ENCODE measurements around the gene TAF11L10. TPM values are rescaled to one million over a fixed set of nuclear protein-coding genes. Genes with fewer than 3 reads are reported as not detected.
"Not testable (repeated sequence)": the region's sequence is repeated elsewhere in the genome, so short reads cannot be mapped to it uniquely, and the experiment has no call there.

Gene TAF11L10
- total and polyA plus RNA-seq, 3 experiments from 2014 or later: not detected

- CTCF ChIA-PET; H3K36me3 ChIP-seq (ENCODE audit: insufficient read depth, low read length); H3K27ac Mint-ChIP-seq; H3K4me3 Mint-ChIP-seq; H3K27ac ChIP-seq (ENCODE audit: low read depth, low read length); POLR2A ChIA-PET; H3K36me3 Mint-ChIP-seq; H3K4me1 ChIP-seq (ENCODE audit: insufficient read depth, low read length); DNase-seq; H3K4me1 Mint-ChIP-seq; H3K27me3 ChIP-seq (ENCODE audit: insufficient read depth, low read length, poor library complexity, severe bottlenecking); H3K27me3 Mint-ChIP-seq; H3K4me3 ChIP-seq (ENCODE audit: low read length); H3K9me3 ChIP-seq (ENCODE audit: low read length): not testable (repeated sequence)
- peaks cover 0 to 23% (median 9%) of the 10 kb centered on the region in 5 donors for H3K9me3 Mint-ChIP-seq
These were observed 9.8 kb upstream of the TAF11L10 start for GRCh38 chr5:17607461-17607860.

- Histone ChIP-seq H3K27me3 (ENCODE audit: insufficient read depth, low read length, poor library complexity, severe bottlenecking) (no peaks in the 10 kb centered on the region), H3K36me3 (ENCODE audit: insufficient read depth, low read length) (no peaks in the 10 kb centered on the region), H3K9me3 (ENCODE audit: low read length) (no peaks in the 10 kb centered on the region), H3K27ac (ENCODE audit: low read depth, low read length) (no peak overlapping the region), H3K4me1 (ENCODE audit: insufficient read depth, low read length) (no peaks in the 10 kb centered on the region), H3K4me3 (ENCODE audit: low read length) (no peak overlapping the region)
- no peaks in the 10 kb centered on the region for H3K4me1 Mint-ChIP-seq
- DNase-seq: no peak
- H3K27me3 Mint-ChIP-seq: no peaks in the 10 kb centered on the region
- ChIA-PET CTCF (no interaction called here), POLR2A (no interaction called here)
- H3K9me3 Mint-ChIP-seq: peaks cover 0 to 15% (median 8%) of the 10 kb centered on the region in 5 donors
- H3K27ac Mint-ChIP-seq: no peak overlapping the region
- no peaks in the 10 kb centered on the region for H3K36me3 Mint-ChIP-seq
- H3K4me3 Mint-ChIP-seq: no peak overlapping the region
These were observed 7.3 kb upstream of the TAF11L10 start for GRCh38 chr5:17604951-17605350.

GRCh38 chr5:17603880-17604279 is 6.3 kb upstream of the TAF11L10 start, which contains the start of gene TAF11L11:
Gene TAF11L11 (plus strand): TSS chr5:17604183.
- DNase-seq; H3K27ac Mint-ChIP-seq; H3K9me3 ChIP-seq (ENCODE audit: low read length); H3K4me3 ChIP-seq (ENCODE audit: low read length); H3K27ac ChIP-seq (ENCODE audit: low read depth, low read length); CTCF ChIA-PET; H3K36me3 Mint-ChIP-seq; H3K4me3 Mint-ChIP-seq; H3K36me3 ChIP-seq (ENCODE audit: insufficient read depth, low read length); H3K4me1 Mint-ChIP-seq; POLR2A ChIA-PET; H3K4me1 ChIP-seq (ENCODE audit: insufficient read depth, low read length); H3K27me3 Mint-ChIP-seq; H3K27me3 ChIP-seq (ENCODE audit: insufficient read depth, low read length, poor library complexity, severe bottlenecking): not testable (repeated sequence)
- peaks cover 0 to 14% (median 11%) of the 10 kb centered on the region in 5 donors for H3K9me3 Mint-ChIP-seq

GRCh38 chr5:17594255-17594654 is 3.4 kb downstream of the TAF11L10 start, which contains the start of gene TAF11L9:
Gene TAF11L9 (minus strand): TSS chr5:17594394.
- H3K27ac ChIP-seq (ENCODE audit: low read depth, low read length); H3K4me1 Mint-ChIP-seq; H3K36me3 Mint-ChIP-seq; POLR2A ChIA-PET; H3K27ac Mint-ChIP-seq; H3K27me3 ChIP-seq (ENCODE audit: insufficient read depth, low read length, poor library complexity, severe bottlenecking); H3K9me3 ChIP-seq (ENCODE audit: low read length); H3K27me3 Mint-ChIP-seq; DNase-seq; H3K4me1 ChIP-seq (ENCODE audit: insufficient read depth, low read length); CTCF ChIA-PET; H3K4me3 ChIP-seq (ENCODE audit: low read length); H3K9me3 Mint-ChIP-seq; H3K36me3 ChIP-seq (ENCODE audit: insufficient read depth, low read length); H3K4me3 Mint-ChIP-seq: not testable (repeated sequence)

- DNase-seq; CTCF ChIA-PET; H3K9me3 Mint-ChIP-seq; H3K27ac ChIP-seq (ENCODE audit: low read depth, low read length); H3K27me3 ChIP-seq (ENCODE audit: insufficient read depth, low read length, poor library complexity, severe bottlenecking); H3K27me3 Mint-ChIP-seq; H3K36me3 ChIP-seq (ENCODE audit: insufficient read depth, low read length); H3K36me3 Mint-ChIP-seq; H3K4me3 Mint-ChIP-seq; H3K9me3 ChIP-seq (ENCODE audit: low read length); H3K4me3 ChIP-seq (ENCODE audit: low read length); H3K4me1 Mint-ChIP-seq; H3K4me1 ChIP-seq (ENCODE audit: insufficient read depth, low read length); POLR2A ChIA-PET; H3K27ac Mint-ChIP-seq: not testable (repeated sequence)
These were observed 6.8 kb downstream of the TAF11L10 start, which contains the start of gene TAF11L8 for GRCh38 chr5:17590860-17591259. Gene TAF11L8 (minus strand): TSS chr5:17590960.

- not testable (repeated sequence) for H3K27me3 Mint-ChIP-seq, H3K36me3 Mint-ChIP-seq, H3K4me1 Mint-ChIP-seq
These were observed 12.0 kb downstream of the TAF11L10 start, which contains the start of gene TAF11L7 for GRCh38 chr5:17585658-17586057. Gene TAF11L7 (minus strand): TSS chr5:17585758.

More at GRCh38 chr5:17585658-17586057, 12.0 kb downstream of the TAF11L10 start, which contains the start of gene TAF11L7:
- POLR2A ChIA-PET; H3K9me3 Mint-ChIP-seq; H3K27ac Mint-ChIP-seq; H3K27me3 ChIP-seq (ENCODE audit: insufficient read depth, low read length, poor library complexity, severe bottlenecking); H3K4me3 Mint-ChIP-seq; H3K4me3 ChIP-seq (ENCODE audit: low read length); H3K36me3 ChIP-seq (ENCODE audit: insufficient read depth, low read length); CTCF ChIA-PET; DNase-seq; H3K27ac ChIP-seq (ENCODE audit: low read depth, low read length); H3K4me1 ChIP-seq (ENCODE audit: insufficient read depth, low read length); H3K9me3 ChIP-seq (ENCODE audit: low read length): not testable (repeated sequence)

Other genes with a start within 250 kb of the TAF11L10 start
- gene TAF11L2, start 99.6 kb downstream of the TAF11L10 start, total RNA-seq: not detected
- gene TAF11L2, start 99.6 kb downstream of the TAF11L10 start, polyA plus RNA-seq: not detected
- not detected for gene TAF11L3, start 79.5 kb downstream of the TAF11L10 start, total RNA-seq
- gene TAF11L3, start 79.5 kb downstream of the TAF11L10 start, polyA plus RNA-seq: not detected
- gene TAF11L4, start 76.0 kb downstream of the TAF11L10 start, total RNA-seq: not detected
- not detected for gene TAF11L4, start 76.0 kb downstream of the TAF11L10 start, polyA plus RNA-seq
- not detected for gene TAF11L5, start 72.6 kb downstream of the TAF11L10 start, total RNA-seq
- gene TAF11L5, start 72.6 kb downstream of the TAF11L10 start, polyA plus RNA-seq: not detected
- not detected for gene TAF11L6, start 69.2 kb downstream of the TAF11L10 start, total RNA-seq
- gene TAF11L6, start 69.2 kb downstream of the TAF11L10 start, polyA plus RNA-seq: not detected
- not detected for gene TAF11L7, start 12.1 kb downstream of the TAF11L10 start, total RNA-seq
- not detected for gene TAF11L7, start 12.1 kb downstream of the TAF11L10 start, polyA plus RNA-seq
- gene TAF11L8, start 6.9 kb downstream of the TAF11L10 start, total RNA-seq: not detected
- gene TAF11L8, start 6.9 kb downstream of the TAF11L10 start, polyA plus RNA-seq: not detected
- not detected for gene TAF11L9, start 3.4 kb downstream of the TAF11L10 start, total RNA-seq
- not detected for gene TAF11L9, start 3.4 kb downstream of the TAF11L10 start, polyA plus RNA-seq
- gene TAF11L11, start 6.4 kb upstream of the TAF11L10 start, total RNA-seq: not detected
- gene TAF11L11, start 6.4 kb upstream of the TAF11L10 start, polyA plus RNA-seq: not detected
- not detected for gene TAF11L12, start 12.6 kb upstream of the TAF11L10 start, total RNA-seq
- not detected for gene TAF11L12, start 12.6 kb upstream of the TAF11L10 start, polyA plus RNA-seq
- gene TAF11L13, start 34.3 kb upstream of the TAF11L10 start, total RNA-seq: not detected
- gene TAF11L13, start 34.3 kb upstream of the TAF11L10 start, polyA plus RNA-seq: not detected
- not detected for gene TAF11L14, start 36.6 kb upstream of the TAF11L10 start, total RNA-seq
- gene TAF11L14, start 36.6 kb upstream of the TAF11L10 start, polyA plus RNA-seq: not detected